GM10266 (cell line): ENCODE data around the gene TROAP.
"Not testable (repeated sequence)": the region's sequence is repeated elsewhere in the genome, so short reads cannot be mapped to it uniquely, and the experiment has no call there.

Experiments used
- DNase-seq: peaks from one replicate; pipeline ENCODE4 v3.0.0; 2012; ENCODE audit errors: extremely low spot score
- CTCF ChIP-seq: IDR thresholded peaks from 2 replicates; pipeline ENCODE4 v1.5.1; 2012; ENCODE audit warnings: mild to moderate bottlenecking, low read depth; ENCODE audit not compliant: control insufficient read depth, insufficient read depth; ENCODE audit errors: missing control alignments

Gene TROAP

GRCh38 chr12:49305762-49306510 lies 17.1 kb upstream of the TROAP start:
- DNase-seq: no peak
- no peak for TF ChIP-seq CTCF

DNA sequence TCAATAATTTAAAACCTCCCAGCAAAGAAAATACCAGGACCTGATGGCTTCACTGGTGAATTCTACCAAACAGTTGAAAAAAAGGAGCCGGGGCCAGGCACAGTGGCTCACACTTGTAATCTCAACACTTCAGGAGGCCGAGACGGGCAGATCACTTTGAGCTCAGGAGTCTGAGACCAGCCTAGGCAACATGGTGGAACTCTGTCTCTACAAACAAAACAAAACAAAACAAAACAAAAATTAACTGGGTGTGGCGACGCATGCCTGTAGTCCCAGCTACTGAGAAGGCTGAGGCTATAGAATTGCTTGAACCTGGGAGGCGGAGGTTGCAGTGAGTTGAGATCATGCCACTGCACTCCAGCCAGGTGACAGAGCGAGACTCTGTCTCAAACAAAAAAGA lies 13.7 kb upstream of the TROAP start:
- no peak for DNase-seq
- TF ChIP-seq CTCF: no peak

- not testable (repeated sequence) for DNase-seq
Observed at GRCh38 chr12:49310451-49311000, 12.5 kb upstream of the TROAP start.

DNA sequence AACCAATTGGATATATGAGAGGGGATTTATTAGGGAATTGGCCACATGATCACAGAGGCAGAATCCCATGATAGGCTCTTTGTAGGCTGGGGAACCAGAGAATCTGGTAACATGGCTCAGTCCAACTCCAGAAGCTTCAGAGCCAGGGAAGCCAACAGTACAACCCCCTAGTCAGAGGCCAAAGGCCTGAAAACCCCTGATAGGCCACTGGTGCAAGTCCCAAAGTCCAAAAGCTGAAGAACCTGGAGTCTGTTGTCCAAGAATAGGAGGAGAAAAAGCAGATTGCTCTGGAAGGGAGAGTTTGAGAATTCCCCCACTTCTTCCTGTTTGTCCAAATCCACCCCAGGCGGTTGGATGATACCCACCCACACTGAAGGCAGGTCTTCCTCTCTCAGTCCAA lies 8.2 kb upstream of the TROAP start:
- no peak for DNase-seq
- no peak for TF ChIP-seq CTCF

DNA sequence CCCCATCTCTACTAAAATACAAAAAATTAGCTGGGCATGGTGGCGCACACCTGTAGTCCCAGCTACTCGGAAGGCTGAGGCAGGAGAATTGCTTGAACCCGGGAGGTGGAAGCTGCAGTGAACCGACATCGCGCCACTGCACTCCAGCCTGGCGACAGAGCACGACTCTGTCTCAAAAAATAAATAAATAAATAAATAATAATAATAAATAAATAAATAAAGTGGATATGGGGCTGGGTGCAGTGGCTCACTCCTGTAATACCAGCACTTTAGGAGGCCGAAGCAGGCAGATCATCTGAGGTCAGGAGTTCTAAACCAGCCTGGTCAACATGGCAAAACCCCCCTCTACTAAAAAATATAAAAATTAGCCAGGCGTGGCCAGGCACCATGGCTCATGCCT lies 5.9 kb upstream of the TROAP start:
- DNase-seq: not testable (repeated sequence)

DNA sequence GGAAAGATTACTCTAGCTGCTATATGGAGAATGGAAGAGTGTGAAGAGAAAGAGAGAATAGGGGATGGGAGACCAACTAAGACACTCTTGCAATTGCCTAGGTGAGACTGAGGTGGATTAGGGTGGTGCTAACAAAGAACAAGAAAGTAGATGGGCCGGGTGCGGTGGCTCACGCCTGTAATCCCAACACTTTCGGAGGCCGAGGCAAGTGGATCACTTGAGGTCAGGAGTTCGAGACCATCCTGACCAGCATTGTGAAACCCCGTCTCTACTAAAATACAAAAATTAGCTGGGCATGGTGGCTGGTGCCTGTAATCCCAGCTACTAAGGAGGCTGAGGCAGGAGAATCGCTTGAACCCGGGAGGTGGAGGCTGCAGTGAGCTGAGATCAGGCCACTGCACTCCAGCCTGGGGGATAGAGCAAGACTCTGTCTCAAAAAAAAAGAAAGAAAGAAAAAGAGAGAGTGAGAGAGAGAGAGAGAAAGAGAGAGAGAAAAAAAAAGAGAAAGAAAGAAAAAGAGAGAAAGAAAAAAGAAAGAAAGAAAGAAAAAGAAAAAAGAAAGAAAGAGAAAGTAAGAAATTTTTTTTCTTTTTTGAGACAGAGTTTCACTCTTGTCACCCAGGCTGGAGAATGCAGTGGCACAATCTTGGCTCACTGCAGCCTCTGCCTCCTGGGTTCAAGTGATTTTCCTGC lies 2.5 kb upstream of the TROAP start:
- DNase-seq: not testable (repeated sequence)

GRCh38 chr12:49322367-49322707 lies 718 bp upstream of the TROAP start:
- DNase-seq: no peak
- no peak for TF ChIP-seq CTCF

GRCh38 chr12:49323524-49324097 lies 556 bp downstream of the TROAP start:
- no peak for TF ChIP-seq CTCF
- DNase-seq: no peak
